HFFc6 (cell line): Measurements from ENCODE around the gene B3GALT2. TPM values are rescaled to one million over a fixed set of nuclear protein-coding genes. Genes with fewer than 3 reads are reported as not detected.
A peak's percentile ranks its signal among the peaks of the same experiment; 100 is the strongest.

ENCODE experiments used
- DNase-seq: peaks from one replicate; pipeline ENCODE4 v3.0.0-alpha.2; 2018
- H3K27ac Mint-ChIP-seq: 2 replicates; pipeline ENCODE4 v1.8.0; 2020; ENCODE audit warnings: mild to moderate bottlenecking, mixed read lengths
- H3K27me3 Mint-ChIP-seq: 2 replicates; pipeline ENCODE4 v1.8.0; 2021; ENCODE audit warnings: mild to moderate bottlenecking, moderate library complexity, mixed read lengths; ENCODE audit not compliant: insufficient read depth
- H3K36me3 Mint-ChIP-seq: 2 replicates; pipeline ENCODE4 v1.8.0; 2021; ENCODE audit warnings: low read depth, mixed read lengths
- H3K4me1 Mint-ChIP-seq: 2 replicates; pipeline ENCODE4 v1.8.0; 2020; ENCODE audit warnings: low read depth, mixed read lengths
- H3K4me3 Mint-ChIP-seq: 2 replicates; pipeline ENCODE4 v1.8.0; 2020; ENCODE audit warnings: mild to moderate bottlenecking, moderate library complexity, mixed read lengths
- H3K9me3 Mint-ChIP-seq: 2 replicates; pipeline ENCODE4 v1.8.0; 2020; ENCODE audit warnings: mild to moderate bottlenecking, mixed read lengths
- CTCF ChIP-seq: fragments of 200-600 bp; sonication (generic); IDR thresholded peaks from 2 replicates; pipeline ENCODE4 v1.5.0; 2021; ENCODE audit warnings: antibody characterized with exemption, mild to moderate bottlenecking
- microRNA-seq: library from miRNA; unstranded; fragments of <30 nt; microRNA quantifications from one replicate; pipeline ENCODE4, GENCODE V29; 2019
- total RNA-seq, 6 experiments: library from RNA; stranded (reverse); fragmentation: NEBNext Ultra II Directional; extraction: Animal tissue kit (Norgen Biotek cat#: 25700); gene quantifications; 2 replicates in 1 of 6; 3 replicates in 5 of 6; pipeline ENCODE4 v1.2.3, GENCODE V29; 2021

B3GALT2 gene
- total RNA-seq, 6 experiments from 2014 or later, result 0.37 to 0.95 (median 0.62) TPM

- Mint-ChIP-seq H3K9me3 (no peaks in the 10 kb centered on the region), H3K4me1 (peaks cover 17% of the 10 kb centered on the region), H3K27ac (peak overlapping the region; percentile 3; the same call in 1 of the 2 replicates), H3K36me3 (peaks cover 43% of the 10 kb centered on the region), H3K4me3 (no peak overlapping the region), H3K27me3 (no peaks in the 10 kb centered on the region; the same call in 1 of the 2 replicates)
- no peak for DNase-seq
- TF ChIP-seq CTCF, result no peak
Measured at GRCh38 chr1:193131266-193131860, 55.0 kb downstream of the B3GALT2 start.

Small RNA genes within 50 kb of the gene (microRNA-seq; reads per million reads assigned to microRNA genes)
- not detected for gene MIR1278

Other genes with a start within 250 kb of the B3GALT2 start
- 10 to 100 TPM; 24.1 to 34.1 (median 29.4) TPM for gene UCHL5, start 127.3 kb downstream of the B3GALT2 start, total RNA-seq
- gene RO60, start 127.0 kb downstream of the B3GALT2 start, total RNA-seq, result 10 to 100 TPM; 59.7 to 79.0 (median 61.8) TPM
- gene GLRX2, start 81.2 kb downstream of the B3GALT2 start, total RNA-seq, result 10 to 100 TPM; 32.8 to 39.1 (median 34.7) TPM
- 10 to 100 TPM; 62.8 to 71.6 (median 65.2) TPM for gene CDC73, start 64.6 kb downstream of the B3GALT2 start, total RNA-seq